ENCODE results near the gene CRADD.

- no peak for TF ChIP-seq CTCF (conservative IDR thresholded peaks at IDR 0.05 in 1 of 2, IDR thresholded peaks at IDR 0.05 in 1 of 2; ENCODE audit: extremely low read depth in 1 of 2, insufficient read depth in 1 of 2, low read depth in 1 of 2, low read length in 2 of 2)
- no peak for TF ChIP-seq EZH2 (IDR thresholded peaks at IDR 0.05; ENCODE audit: borderline replicate concordance, low read length)
Observed at GRCh38 chr12:93733358-93733757, 56.2 kb downstream of the CRADD start.

Measured in mammary epithelial cell (primary cell).